HEK293 (cell line): ENCODE measurements around the gene GAREM1.

Experiments used
- CTCF ChIA-PET: fragments of 350-600 bp; formaldehyde crosslinking; extraction: SDS; loops from one replicate; lab custom pipeline; 2021; ENCODE audit warnings: antibody characterized with exemption; lab: Yijun Ruan, JAX
- POLR2A ChIA-PET: fragments of 300-600 bp; formaldehyde crosslinking; extraction: SDS; loops from one replicate; lab custom pipeline; 2020; ENCODE audit warnings: antibody characterized with exemption, inconsistent platforms; lab: Yijun Ruan, JAX
- H3K27ac ChIP-seq: fragments of 200-500 bp; sonication (Bioruptor generic); 2 replicates; pipeline ENCODE4 v1.5.1; 2014; ENCODE audit warnings: low read depth, low read length, control low read depth, inconsistent platforms; ENCODE audit errors: extremely low read depth
- H3K36me3 ChIP-seq, 2 experiments: fragments of 200-500 bp in 1 of 2; sonication (Bioruptor generic) in 1 of 2; 1 replicate in 1 of 2; 2 replicates in 1 of 2; pipeline ENCODE4 v1.5.1; 2014 to 2017; ENCODE audit warnings: inconsistent platforms in 2 of 2, low read length in 2 of 2; ENCODE audit not compliant: control insufficient read depth in 2 of 2, insufficient read depth in 1 of 2
- H3K4me1 ChIP-seq: fragments of 200-500 bp; sonication (Bioruptor generic); 2 replicates; pipeline ENCODE4 v1.5.1; 2014; ENCODE audit warnings: mild to moderate bottlenecking, low read length, inconsistent platforms; ENCODE audit not compliant: control insufficient read depth, insufficient read depth
- H3K4me3 ChIP-seq: 2 replicates; pipeline ENCODE4 v1.5.1; 2011; ENCODE audit warnings: low read depth, mild to moderate bottlenecking, control low read depth, low read length, moderate library complexity
- H3K9me3 ChIP-seq: fragments of 200-500 bp; sonication (Bioruptor generic); 2 replicates; pipeline ENCODE4 v1.5.1; 2014; ENCODE audit warnings: low read depth, low read length, inconsistent platforms; ENCODE audit not compliant: control insufficient read depth, insufficient read depth
- BCL6B ChIP-seq: fragments of 450-650 bp; formaldehyde crosslinking; IDR thresholded peaks from 2 replicates; pipeline ENCODE4 v1.5.1; 2017; ENCODE audit warnings: missing biosample characterization, missing genetic modification characterization
- FEZF1 ChIP-seq: fragments of 450-650 bp; formaldehyde crosslinking; IDR thresholded peaks from 2 replicates; pipeline ENCODE4 v1.5.1; 2016; ENCODE audit warnings: missing biosample characterization, missing genetic modification characterization
- KLF7 ChIP-seq: fragments of 450-650 bp; formaldehyde crosslinking; IDR thresholded peaks from 2 replicates; pipeline ENCODE4 v1.5.1; 2016; ENCODE audit warnings: missing biosample characterization, missing genetic modification characterization, borderline replicate concordance
- MZF1 ChIP-seq: fragments of 450-650 bp; formaldehyde crosslinking; IDR thresholded peaks from 2 replicates; pipeline ENCODE4 v1.5.1; 2017; ENCODE audit warnings: missing biosample characterization, missing genetic modification characterization, borderline replicate concordance
- PRDM10 ChIP-seq: fragments of 450-650 bp; formaldehyde crosslinking; IDR thresholded peaks from 2 replicates; pipeline ENCODE4 v1.5.1; 2016; ENCODE audit warnings: missing biosample characterization, missing genetic modification characterization
- PRDM2 ChIP-seq: fragments of 450-650 bp; formaldehyde crosslinking; IDR thresholded peaks from 2 replicates; pipeline ENCODE4 v1.5.1; 2016; ENCODE audit warnings: missing biosample characterization, missing genetic modification characterization, borderline replicate concordance
- SP3 ChIP-seq: fragments of 450-650 bp; formaldehyde crosslinking; IDR thresholded peaks from 2 replicates; pipeline ENCODE4 v1.5.1; 2016; ENCODE audit warnings: missing biosample characterization, missing genetic modification characterization
- SP7 ChIP-seq: fragments of 450-650 bp; formaldehyde crosslinking; IDR thresholded peaks from 2 replicates; pipeline ENCODE4 v1.5.1; 2016; ENCODE audit warnings: missing biosample characterization, missing genetic modification characterization
- ZBTB8A ChIP-seq: fragments of 450-650 bp; formaldehyde crosslinking; IDR thresholded peaks from 2 replicates; pipeline ENCODE4 v1.5.1; 2016; ENCODE audit warnings: missing biosample characterization, missing genetic modification characterization
- ZNF112 ChIP-seq: fragments of 450-650 bp; formaldehyde crosslinking; IDR thresholded peaks from 2 replicates; pipeline ENCODE4 v1.5.0; 2017; ENCODE audit warnings: missing biosample characterization, missing genetic modification characterization
- ZNF16 ChIP-seq: fragments of 450-650 bp; formaldehyde crosslinking; IDR thresholded peaks from 2 replicates; pipeline ENCODE4 v1.5.1; 2016; ENCODE audit warnings: low read depth, missing biosample characterization, missing genetic modification characterization
- ZNF24 ChIP-seq: fragments of 450-650 bp; formaldehyde crosslinking; IDR thresholded peaks from 2 replicates; pipeline ENCODE4 v1.5.1; 2016; ENCODE audit warnings: missing biosample characterization, missing genetic modification characterization
- ZNF350 ChIP-seq: fragments of 450-650 bp; formaldehyde crosslinking; IDR thresholded peaks from 2 replicates; pipeline ENCODE4 v1.5.0; 2017; ENCODE audit warnings: missing biosample characterization, mild to moderate bottlenecking, missing genetic modification characterization
- ZNF366 ChIP-seq: fragments of 450-650 bp; formaldehyde crosslinking; conservative IDR thresholded peaks from 2 replicates; pipeline ENCODE4 v1.5.1; 2016; ENCODE audit warnings: missing biosample characterization, missing genetic modification characterization
- ZNF391 ChIP-seq: fragments of 450-650 bp; formaldehyde crosslinking; IDR thresholded peaks from 2 replicates; pipeline ENCODE4 v1.5.1; 2016; ENCODE audit warnings: low read depth, missing biosample characterization, missing genetic modification characterization, borderline replicate concordance
- ZNF473 ChIP-seq: fragments of 450-650 bp; formaldehyde crosslinking; IDR thresholded peaks from 2 replicates; pipeline ENCODE4 v1.5.1; 2017; ENCODE audit warnings: missing biosample characterization, missing genetic modification characterization
- ZNF521 ChIP-seq: fragments of 450-650 bp; formaldehyde crosslinking; IDR thresholded peaks from 2 replicates; pipeline ENCODE4 v1.5.1; 2017; ENCODE audit warnings: missing biosample characterization, mild to moderate bottlenecking, missing genetic modification characterization
- ZNF549 ChIP-seq: fragments of 450-650 bp; IDR thresholded peaks from 2 replicates; pipeline ENCODE4 v1.5.1; 2018; ENCODE audit warnings: missing biosample characterization, missing genetic modification characterization, mild to moderate bottlenecking, inconsistent platforms, moderate library complexity
- ZNF629 ChIP-seq: fragments of 450-650 bp; formaldehyde crosslinking; IDR thresholded peaks from 2 replicates; pipeline ENCODE4 v1.5.1; 2017; ENCODE audit warnings: missing biosample characterization, missing genetic modification characterization
- ZNF660 ChIP-seq: fragments of 450-650 bp; IDR thresholded peaks from 2 replicates; pipeline ENCODE4 v1.5.1; 2018; ENCODE audit warnings: missing biosample characterization, mild to moderate bottlenecking, missing genetic modification characterization
- ZNF692 ChIP-seq: fragments of 450-650 bp; formaldehyde crosslinking; IDR thresholded peaks from 2 replicates; pipeline ENCODE4 v1.5.1; 2016; ENCODE audit warnings: missing biosample characterization, missing genetic modification characterization
- ZNF768 ChIP-seq: fragments of 450-650 bp; formaldehyde crosslinking; IDR thresholded peaks from 2 replicates; pipeline ENCODE4 v1.5.1; 2018; ENCODE audit warnings: missing biosample characterization, mild to moderate bottlenecking, missing genetic modification characterization
- ZNF843 ChIP-seq: fragments of 450-650 bp; formaldehyde crosslinking; IDR thresholded peaks from 2 replicates; pipeline ENCODE4 v1.5.1; 2016; ENCODE audit warnings: missing biosample characterization, missing genetic modification characterization
- ZXDB ChIP-seq: fragments of 450-650 bp; formaldehyde crosslinking; IDR thresholded peaks from 2 replicates; pipeline ENCODE4 v1.5.1; 2016; ENCODE audit warnings: missing biosample characterization, missing genetic modification characterization

GAREM1 gene

GRCh38 chr18:32378705-32379104 is 92.0 kb downstream of the GAREM1 start:
- no peaks in the 10 kb centered on the region for H3K9me3 ChIP-seq
- no peaks in the 10 kb centered on the region for H3K36me3 ChIP-seq
- H3K4me3 ChIP-seq = no peak overlapping the region
- peaks cover 3% of the 10 kb centered on the region for H3K4me1 ChIP-seq
- TF ChIP-seq ZXDB = peak; percentile 39; the same call in 1 of the 2 replicates
- TF ChIP-seq ZNF843 (tag by site-specific recombination) = no peak
- peak; percentile 67 for TF ChIP-seq ZNF629
- no peak for TF ChIP-seq ZNF391
- peak; percentile 24; the same call in 1 of the 2 replicates for TF ChIP-seq FEZF1 (tag by site-specific recombination)
- no peak for TF ChIP-seq ZNF768
- peak; percentile 96 for TF ChIP-seq PRDM10 (tag by site-specific recombination)
- TF ChIP-seq ZNF350 (tag by site-specific recombination) = no peak
- no peak for TF ChIP-seq PRDM2 (tag by site-specific recombination)
- TF ChIP-seq ZNF112 (tag by site-specific recombination) = no peak
- TF ChIP-seq SP3 (tag by site-specific recombination) = 0 out of 2 replicates have a peak, but pooled peaks have one; percentile 27
- no peak for TF ChIP-seq ZNF16 (tag by site-specific recombination)
- no peak for TF ChIP-seq ZBTB8A (tag by site-specific recombination)
- no peak overlapping the region for H3K27ac ChIP-seq
- ChIA-PET POLR2A (interaction anchor here (0.7 kb wide), 1 partner anchor 92 kb away, joined by 4 read pairs; the partner anchor contains the start of gene GAREM1), CTCF (interaction anchor here (1.0 kb wide), 1 partner anchor 89 kb away, joined by 3 read pairs; no protein-coding TSS in a partner anchor)

- no peak overlapping the region for H3K27ac ChIP-seq
- CTCF ChIA-PET = interaction anchor here (2.6 kb wide), 1 partner anchor 97 kb away, joined by 11 read pairs; the partner anchor contains the start of gene GAREM1
- POLR2A ChIA-PET = interaction anchor here (2.8 kb wide), 1 partner anchor 96 kb away, joined by 12 read pairs; the partner anchor contains the start of gene GAREM1
- TF ChIP-seq SP7 (tag by site-specific recombination) (peak; percentile 96), ZNF366 (tag by site-specific recombination) (peak; percentile 86), BCL6B (tag by site-specific recombination) (peak; percentile 74; the same call in 1 of the 2 replicates), ZNF473 (tag by site-specific recombination) (no peak), MZF1 (tag by site-specific recombination) (0 out of 2 replicates have a peak, but pooled peaks have one; percentile 15), ZNF549 (tag by site-specific recombination) (no peak), ZNF660 (peak; percentile 81), FEZF1 (tag by site-specific recombination) (peak; percentile 65), ZNF692 (tag by site-specific recombination) (peak; percentile 41; the same call in 1 of the 2 replicates), ZNF521 (tag by site-specific recombination) (no peak), ZNF24 (tag by site-specific recombination) (peak; percentile 52; the same call in 1 of the 2 replicates), KLF7 (tag by site-specific recombination) (no peak)
These were observed 96.7 kb downstream of the GAREM1 start for GRCh38 chr18:32373995-32374394.

More at GRCh38 chr18:32373995-32374394, 96.7 kb downstream of the GAREM1 start:
- Histone ChIP-seq H3K9me3 (no peaks in the 10 kb centered on the region), H3K4me1 (peaks cover 10% of the 10 kb centered on the region), H3K36me3 (no peaks in the 10 kb centered on the region), H3K4me3 (no peak overlapping the region)
